ENCODE results near the gene SLMAP.

Gene SLMAP

DNA sequence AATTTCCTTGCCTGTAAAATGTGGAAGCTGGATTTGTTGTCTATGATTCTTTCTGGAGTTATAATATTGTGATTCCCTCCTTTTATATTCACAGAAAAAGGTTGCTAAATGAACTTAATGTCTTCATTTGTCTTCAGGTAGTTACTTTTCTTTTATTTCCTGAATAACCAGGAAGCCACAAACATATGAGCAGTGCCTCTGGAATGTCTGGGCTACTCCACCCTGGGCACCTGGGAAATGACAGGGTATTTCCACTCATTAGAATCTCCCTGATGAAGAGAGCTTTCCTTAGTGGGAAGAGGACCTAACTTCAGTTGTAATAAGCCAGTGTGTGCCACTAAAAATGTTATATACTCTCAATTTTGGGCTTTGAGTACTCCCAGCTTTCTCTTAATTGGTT is 3.8 kb upstream of the SLMAP start:
- no peak for DNase-seq
- Histone ChIP-seq H3K27me3 (replicated peaks; ENCODE audit: insufficient read depth, low read length) (no peaks in the 10 kb centered on the region), H4K20me1 (ENCODE audit: insufficient read depth, low read length) (no peaks in the 10 kb centered on the region), H3K9me3 (replicated peaks; ENCODE audit: insufficient read depth, low read length) (no peaks in the 10 kb centered on the region), H3K27ac (ENCODE audit: low read length) (no peak overlapping the region), H3F3A (ENCODE audit: insufficient read depth, low read length) (no peaks in the 10 kb centered on the region), H2AFZ (ENCODE audit: low read length) (no peak overlapping the region), H3K4me1 (ENCODE audit: low read length) (peaks cover 4% of the 10 kb centered on the region), H3K4me3 (ENCODE audit: low read length) (no peak overlapping the region), H3K36me3 (replicated peaks; ENCODE audit: insufficient read depth, low read length) (no peaks in the 10 kb centered on the region), H3K9ac (ENCODE audit: low read length) (no peak overlapping the region), H3K9me2 (replicated peaks; ENCODE audit: insufficient read depth, low read length) (no peaks in the 10 kb centered on the region), H3K4me2 (ENCODE audit: low read depth, low read length) (no peak overlapping the region), H3K79me2 (ENCODE audit: low read length) (peaks cover 12% of the 10 kb centered on the region)
- TF ChIP-seq EZH2phosphoT487 (IDR thresholded peaks at IDR 0.05; ENCODE audit: low read length) = no peak
- no peak for TF ChIP-seq EZH2 (optimal IDR thresholded peaks at IDR 0.05; ENCODE audit: low read depth, low read length)
- TF ChIP-seq, protein P1, sequence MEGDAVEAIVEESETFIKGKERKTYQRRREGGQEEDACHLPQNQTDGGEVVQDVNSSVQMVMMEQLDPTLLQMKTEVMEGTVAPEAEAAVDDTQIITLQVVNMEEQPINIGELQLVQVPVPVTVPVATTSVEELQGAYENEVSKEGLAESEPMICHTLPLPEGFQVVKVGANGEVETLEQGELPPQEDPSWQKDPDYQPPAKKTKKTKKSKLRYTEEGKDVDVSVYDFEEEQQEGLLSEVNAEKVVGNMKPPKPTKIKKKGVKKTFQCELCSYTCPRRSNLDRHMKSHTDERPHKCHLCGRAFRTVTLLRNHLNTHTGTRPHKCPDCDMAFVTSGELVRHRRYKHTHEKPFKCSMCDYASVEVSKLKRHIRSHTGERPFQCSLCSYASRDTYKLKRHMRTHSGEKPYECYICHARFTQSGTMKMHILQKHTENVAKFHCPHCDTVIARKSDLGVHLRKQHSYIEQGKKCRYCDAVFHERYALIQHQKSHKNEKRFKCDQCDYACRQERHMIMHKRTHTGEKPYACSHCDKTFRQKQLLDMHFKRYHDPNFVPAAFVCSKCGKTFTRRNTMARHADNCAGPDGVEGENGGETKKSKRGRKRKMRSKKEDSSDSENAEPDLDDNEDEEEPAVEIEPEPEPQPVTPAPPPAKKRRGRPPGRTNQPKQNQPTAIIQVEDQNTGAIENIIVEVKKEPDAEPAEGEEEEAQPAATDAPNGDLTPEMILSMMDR (IDR thresholded peaks at IDR 0.05; ENCODE audit: low read length) = no peak

DNA sequence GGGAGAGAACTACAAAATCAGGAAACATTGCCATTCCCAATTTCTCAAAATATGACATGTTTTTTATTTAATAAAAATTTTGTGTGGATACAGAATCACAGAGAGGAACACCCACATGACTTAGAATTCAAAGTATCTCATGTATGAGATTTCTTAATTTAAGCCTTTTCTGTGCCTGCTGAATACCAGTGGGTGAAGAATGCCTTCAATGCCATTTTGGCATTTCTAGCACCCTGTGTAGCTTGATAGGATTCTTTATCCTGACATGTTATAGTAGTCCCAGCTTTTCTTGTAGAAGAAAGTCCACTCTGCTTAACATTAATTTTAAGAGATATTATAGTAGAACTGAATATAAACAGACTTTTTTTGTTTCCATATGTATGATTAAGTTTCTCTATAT is 3.1 kb upstream of the SLMAP start:
- Histone ChIP-seq H3K9ac (ENCODE audit: low read length) (no peak overlapping the region), H3K27ac (ENCODE audit: low read length) (no peak overlapping the region), H3K4me2 (ENCODE audit: low read depth, low read length) (no peak overlapping the region), H3K36me3 (replicated peaks; ENCODE audit: insufficient read depth, low read length) (0 out of 2 replicates have a peak, but pooled peaks cover 4% of the 10 kb centered on the region), H3K4me3 (ENCODE audit: low read length) (no peak overlapping the region), H3F3A (ENCODE audit: insufficient read depth, low read length) (no peaks in the 10 kb centered on the region), H3K9me3 (replicated peaks; ENCODE audit: insufficient read depth, low read length) (no peaks in the 10 kb centered on the region), H3K4me1 (ENCODE audit: low read length) (peaks cover 11% of the 10 kb centered on the region), H3K79me2 (ENCODE audit: low read length) (peaks cover 19% of the 10 kb centered on the region), H2AFZ (ENCODE audit: low read length) (no peak overlapping the region), H3K27me3 (replicated peaks; ENCODE audit: insufficient read depth, low read length) (no peaks in the 10 kb centered on the region), H4K20me1 (ENCODE audit: insufficient read depth, low read length) (no peaks in the 10 kb centered on the region), H3K9me2 (replicated peaks; ENCODE audit: insufficient read depth, low read length) (no peaks in the 10 kb centered on the region)
- TF ChIP-seq, protein P1 (IDR thresholded peaks at IDR 0.05; ENCODE audit: low read length) = no peak
- TF ChIP-seq EZH2phosphoT487 (IDR thresholded peaks at IDR 0.05; ENCODE audit: low read length) (no peak), EZH2 (optimal IDR thresholded peaks at IDR 0.05; ENCODE audit: low read depth, low read length) (no peak)
- DNase-seq = no peak

DNA sequence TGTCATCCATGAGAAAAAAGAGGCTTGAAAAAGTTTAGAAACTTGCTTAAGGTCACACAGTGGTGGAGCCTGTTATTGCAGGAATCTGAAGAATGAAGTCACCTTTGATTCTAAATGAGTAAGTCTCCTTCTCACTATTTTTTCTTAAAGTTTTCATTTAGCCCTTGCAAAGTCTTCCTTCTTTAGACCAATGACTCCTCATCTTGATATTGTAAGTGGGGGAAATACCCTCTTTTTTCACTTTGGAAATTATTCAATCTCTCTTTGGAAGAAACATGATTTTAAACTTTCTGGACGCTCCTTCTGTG is 787 bp upstream of the SLMAP start:
- peaks cover 12% of the 10 kb centered on the region for H3K4me1 ChIP-seq (ENCODE audit: low read length)
- H3K9ac ChIP-seq (ENCODE audit: low read length) = peak overlapping the region; percentile 88
- H2AFZ ChIP-seq (ENCODE audit: low read length) = peak overlapping the region; percentile 89
- no peaks in the 10 kb centered on the region for H3K9me2 ChIP-seq (replicated peaks; ENCODE audit: insufficient read depth, low read length)
- H3K27me3 ChIP-seq (replicated peaks; ENCODE audit: insufficient read depth, low read length) = no peaks in the 10 kb centered on the region
- peak overlapping the region; percentile 55; the same call in 1 of the 2 replicates for H3K27ac ChIP-seq (ENCODE audit: low read length)
- peak overlapping the region; percentile 91 for H3K4me3 ChIP-seq (ENCODE audit: low read length)
- H3F3A ChIP-seq (ENCODE audit: insufficient read depth, low read length) = no peaks in the 10 kb centered on the region
- H3K79me2 ChIP-seq (ENCODE audit: low read length) = peaks cover 42% of the 10 kb centered on the region
- H3K36me3 ChIP-seq (replicated peaks; ENCODE audit: insufficient read depth, low read length) = peaks cover 6% of the 10 kb centered on the region; the same call in 1 of the 2 replicates
- H4K20me1 ChIP-seq (ENCODE audit: insufficient read depth, low read length) = no peaks in the 10 kb centered on the region
- no peaks in the 10 kb centered on the region for H3K9me3 ChIP-seq (replicated peaks; ENCODE audit: insufficient read depth, low read length)
- peak; percentile 60 for DNase-seq
- TF ChIP-seq, protein P1 (IDR thresholded peaks at IDR 0.05; ENCODE audit: low read length) = peak; percentile 13
- TF ChIP-seq EZH2phosphoT487 (IDR thresholded peaks at IDR 0.05; ENCODE audit: low read length) = no peak
- no peak for TF ChIP-seq EZH2 (optimal IDR thresholded peaks at IDR 0.05; ENCODE audit: low read depth, low read length)
- H3K4me2 ChIP-seq (ENCODE audit: low read depth, low read length) = peak overlapping the region; percentile 71

All from MM.1S (cell line).